GM23248 (cell line): ENCODE data around the gene SCTR.

Experiments
- EZH2 ChIP-seq: fragments of 200-600 bp; sonication (generic); IDR thresholded peaks from 2 replicates; pipeline ENCODE4 v1.6.1; 2018; ENCODE audit warnings: antibody characterized with exemption, mild to moderate bottlenecking; ENCODE audit not compliant: insufficient read depth, poor library complexity, severe bottlenecking
- EZH2phosphoT487 ChIP-seq: fragments of 200-600 bp; sonication (generic); IDR thresholded peaks from 2 replicates; pipeline ENCODE4 v1.6.1; 2018; ENCODE audit warnings: antibody characterized with exemption, moderate library complexity, mild to moderate bottlenecking, low read depth; ENCODE audit not compliant: insufficient read depth

GRCh38 chr2:119488245-119489214 lies 35.8 kb downstream of the SCTR start:
- TF ChIP-seq EZH2 (no peak), EZH2phosphoT487 (no peak)
